ENCODE measurements around the gene COPB1.
A peak's percentile ranks its signal among the peaks of the same experiment; 100 is the strongest.

The COPB1 gene, protein sequence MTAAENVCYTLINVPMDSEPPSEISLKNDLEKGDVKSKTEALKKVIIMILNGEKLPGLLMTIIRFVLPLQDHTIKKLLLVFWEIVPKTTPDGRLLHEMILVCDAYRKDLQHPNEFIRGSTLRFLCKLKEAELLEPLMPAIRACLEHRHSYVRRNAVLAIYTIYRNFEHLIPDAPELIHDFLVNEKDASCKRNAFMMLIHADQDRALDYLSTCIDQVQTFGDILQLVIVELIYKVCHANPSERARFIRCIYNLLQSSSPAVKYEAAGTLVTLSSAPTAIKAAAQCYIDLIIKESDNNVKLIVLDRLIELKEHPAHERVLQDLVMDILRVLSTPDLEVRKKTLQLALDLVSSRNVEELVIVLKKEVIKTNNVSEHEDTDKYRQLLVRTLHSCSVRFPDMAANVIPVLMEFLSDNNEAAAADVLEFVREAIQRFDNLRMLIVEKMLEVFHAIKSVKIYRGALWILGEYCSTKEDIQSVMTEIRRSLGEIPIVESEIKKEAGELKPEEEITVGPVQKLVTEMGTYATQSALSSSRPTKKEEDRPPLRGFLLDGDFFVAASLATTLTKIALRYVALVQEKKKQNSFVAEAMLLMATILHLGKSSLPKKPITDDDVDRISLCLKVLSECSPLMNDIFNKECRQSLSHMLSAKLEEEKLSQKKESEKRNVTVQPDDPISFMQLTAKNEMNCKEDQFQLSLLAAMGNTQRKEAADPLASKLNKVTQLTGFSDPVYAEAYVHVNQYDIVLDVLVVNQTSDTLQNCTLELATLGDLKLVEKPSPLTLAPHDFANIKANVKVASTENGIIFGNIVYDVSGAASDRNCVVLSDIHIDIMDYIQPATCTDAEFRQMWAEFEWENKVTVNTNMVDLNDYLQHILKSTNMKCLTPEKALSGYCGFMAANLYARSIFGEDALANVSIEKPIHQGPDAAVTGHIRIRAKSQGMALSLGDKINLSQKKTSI

DNA sequence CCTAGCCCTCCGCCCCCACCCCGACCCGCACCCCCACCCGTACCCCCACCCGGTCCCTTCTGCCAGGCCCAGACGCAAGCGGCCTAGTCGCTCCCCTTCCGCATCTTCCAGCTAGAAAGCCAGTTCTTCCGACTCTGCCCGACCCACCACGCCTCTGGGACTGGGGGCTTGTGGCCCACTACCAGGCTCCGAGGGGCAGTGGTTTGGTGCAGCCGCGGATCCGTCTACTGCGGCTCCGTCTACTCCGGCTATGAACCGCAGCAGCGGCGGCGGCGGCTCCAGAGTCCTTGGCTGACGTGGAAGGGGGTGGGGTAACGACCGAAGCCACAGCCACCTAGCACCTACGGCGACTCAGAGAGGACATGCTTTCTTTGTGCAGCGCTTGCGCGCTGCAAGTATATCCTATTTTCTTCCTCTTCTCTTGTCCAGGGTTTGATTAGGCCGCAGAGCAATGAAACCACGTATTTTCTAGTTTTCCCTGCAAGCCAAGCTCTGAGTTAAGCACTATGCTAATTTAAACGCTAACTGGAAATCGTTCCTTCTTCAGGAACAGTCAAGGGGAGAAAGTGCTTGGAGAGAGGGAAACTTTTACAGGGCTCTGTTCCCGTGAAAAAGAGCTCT lies at the start of gene COPB1:
Gene COPB1, minus strand, starts transcription at position 252 of the 621 bp plus-strand sequence. CDS start 883 bp downstream, outside the sequence.
- TF ChIP-seq, protein P1, sequence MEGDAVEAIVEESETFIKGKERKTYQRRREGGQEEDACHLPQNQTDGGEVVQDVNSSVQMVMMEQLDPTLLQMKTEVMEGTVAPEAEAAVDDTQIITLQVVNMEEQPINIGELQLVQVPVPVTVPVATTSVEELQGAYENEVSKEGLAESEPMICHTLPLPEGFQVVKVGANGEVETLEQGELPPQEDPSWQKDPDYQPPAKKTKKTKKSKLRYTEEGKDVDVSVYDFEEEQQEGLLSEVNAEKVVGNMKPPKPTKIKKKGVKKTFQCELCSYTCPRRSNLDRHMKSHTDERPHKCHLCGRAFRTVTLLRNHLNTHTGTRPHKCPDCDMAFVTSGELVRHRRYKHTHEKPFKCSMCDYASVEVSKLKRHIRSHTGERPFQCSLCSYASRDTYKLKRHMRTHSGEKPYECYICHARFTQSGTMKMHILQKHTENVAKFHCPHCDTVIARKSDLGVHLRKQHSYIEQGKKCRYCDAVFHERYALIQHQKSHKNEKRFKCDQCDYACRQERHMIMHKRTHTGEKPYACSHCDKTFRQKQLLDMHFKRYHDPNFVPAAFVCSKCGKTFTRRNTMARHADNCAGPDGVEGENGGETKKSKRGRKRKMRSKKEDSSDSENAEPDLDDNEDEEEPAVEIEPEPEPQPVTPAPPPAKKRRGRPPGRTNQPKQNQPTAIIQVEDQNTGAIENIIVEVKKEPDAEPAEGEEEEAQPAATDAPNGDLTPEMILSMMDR (conservative IDR thresholded peaks at IDR 0.05): no peak
- peak within 1 kb of the TSS; percentile 87 for H3K27ac ChIP-seq

DNA sequence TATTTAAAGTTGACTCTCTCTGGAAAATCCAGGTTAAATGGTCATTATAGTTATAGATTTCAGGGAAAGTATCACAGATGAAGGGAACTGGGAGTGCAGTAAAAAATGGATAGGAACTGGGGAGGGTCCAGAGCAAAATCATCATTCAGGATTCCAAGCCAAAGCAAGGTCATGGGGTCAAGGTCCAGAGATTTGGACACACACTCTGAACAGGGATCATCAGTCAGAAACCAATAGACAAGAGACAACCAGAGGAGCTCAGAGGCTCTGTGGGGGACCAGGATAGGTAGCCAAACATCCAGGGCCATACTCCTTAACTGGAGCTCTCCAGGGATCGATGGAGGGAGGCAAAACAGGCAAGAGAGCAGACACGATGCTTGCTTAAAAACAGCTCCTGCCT lies 47.8 kb upstream of the COPB1 start:
- no peak overlapping the region for H3K27ac ChIP-seq
- TF ChIP-seq, protein P1 (conservative IDR thresholded peaks at IDR 0.05): no peak

DNA sequence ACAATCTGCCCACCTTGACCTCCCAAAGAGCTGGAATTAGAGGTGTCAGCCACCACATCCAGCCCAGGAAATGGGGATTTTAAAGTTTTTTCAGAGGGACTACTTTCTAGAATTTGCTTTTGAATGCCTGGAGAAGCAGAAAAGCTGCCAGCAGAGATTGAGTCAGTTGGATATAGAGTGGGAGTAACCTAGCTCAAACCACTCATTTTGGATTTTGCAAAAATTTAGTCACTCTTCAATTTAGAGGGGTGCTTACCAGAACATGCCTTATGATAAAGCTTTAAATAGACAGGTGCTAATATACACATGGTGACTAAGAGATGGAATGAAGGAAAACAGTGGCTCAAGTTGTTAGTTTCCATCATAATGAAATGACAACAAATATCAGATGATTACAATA lies 47.1 kb upstream of the COPB1 start:
- TF ChIP-seq, protein P1 (conservative IDR thresholded peaks at IDR 0.05): no peak
- H3K27ac ChIP-seq: no peak overlapping the region

DNA sequence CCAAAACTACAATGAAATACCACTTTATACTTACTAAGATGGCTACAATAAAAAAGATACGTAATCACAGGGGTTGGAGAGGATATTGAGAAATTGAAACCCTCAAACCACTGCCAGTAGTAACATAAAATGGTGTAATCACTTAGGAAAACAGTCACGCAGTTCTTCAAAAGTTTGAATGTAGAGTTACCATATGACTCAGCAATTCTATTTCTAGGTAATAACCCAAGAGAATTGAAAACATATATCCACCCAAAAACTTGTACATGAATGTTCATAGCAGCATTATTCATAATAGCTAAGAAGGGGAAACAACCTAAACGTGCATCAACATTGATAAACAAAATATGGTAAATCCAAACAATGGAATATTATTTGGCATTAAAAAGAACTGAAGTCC lies 45.0 kb upstream of the COPB1 start:
- H3K27ac ChIP-seq: no peak overlapping the region
- TF ChIP-seq, protein P1 (conservative IDR thresholded peaks at IDR 0.05): no peak

DNA sequence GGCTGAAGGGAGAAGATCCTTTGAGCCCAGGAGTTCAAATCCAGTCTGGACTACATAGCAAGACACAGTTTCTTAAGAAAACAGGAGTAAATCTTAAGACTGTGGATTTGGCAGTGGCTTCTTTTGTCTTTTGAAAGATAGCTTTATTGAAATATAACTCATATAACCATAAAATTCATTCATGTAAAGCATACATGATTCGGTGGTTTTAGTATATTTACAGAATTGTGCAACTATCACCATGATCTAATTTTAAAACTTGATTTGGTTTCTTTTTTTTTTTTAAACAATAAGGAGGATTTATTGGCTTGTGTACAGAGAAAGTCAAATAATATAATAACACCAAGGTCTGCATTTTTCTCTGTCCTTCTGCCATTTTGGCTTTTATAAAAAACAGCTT lies 43.6 kb upstream of the COPB1 start:
- TF ChIP-seq, protein P1 (conservative IDR thresholded peaks at IDR 0.05): no peak
- no peak overlapping the region for H3K27ac ChIP-seq

DNA sequence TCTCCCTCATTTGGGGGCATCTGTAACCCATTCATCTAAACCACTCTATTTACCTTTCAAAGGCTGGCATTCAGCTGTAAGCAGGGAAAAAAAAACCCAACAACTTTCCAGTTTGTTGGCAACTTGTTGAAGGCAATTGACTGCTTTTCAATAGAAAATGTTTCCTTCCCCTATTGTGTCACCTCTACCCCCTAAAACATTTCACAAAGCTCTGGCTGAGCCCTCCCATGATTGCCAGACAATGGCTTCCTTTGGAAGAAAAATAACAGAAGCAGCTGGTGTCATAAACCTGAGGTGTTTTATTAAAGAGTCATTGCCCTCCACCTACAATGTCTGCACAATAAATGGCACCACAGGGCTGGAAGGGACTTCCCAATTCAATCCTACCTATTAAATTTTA lies 42.7 kb upstream of the COPB1 start:
- TF ChIP-seq, protein P1 (conservative IDR thresholded peaks at IDR 0.05): no peak
- no peak overlapping the region for H3K27ac ChIP-seq
